OCI-LY7 (cell line): ENCODE data around the gene MYL3.

ENCODE experiments used
- CTCF ChIP-seq: fragments of 200-600 bp; sonication (generic); conservative IDR thresholded peaks from 2 replicates; pipeline ENCODE4 v1.5.1; 2014; ENCODE audit warnings: mild to moderate bottlenecking, antibody characterized with exemption, low read length, moderate library complexity, mixed read lengths
- EZH2phosphoT487 ChIP-seq: fragments of 200-600 bp; sonication (generic); IDR thresholded peaks from 2 replicates; pipeline ENCODE4 v1.6.1; 2018; ENCODE audit warnings: low read depth, borderline replicate concordance, mild to moderate bottlenecking, mixed run types, antibody characterized with exemption, low read length, moderate library complexity, mixed read lengths

DNA sequence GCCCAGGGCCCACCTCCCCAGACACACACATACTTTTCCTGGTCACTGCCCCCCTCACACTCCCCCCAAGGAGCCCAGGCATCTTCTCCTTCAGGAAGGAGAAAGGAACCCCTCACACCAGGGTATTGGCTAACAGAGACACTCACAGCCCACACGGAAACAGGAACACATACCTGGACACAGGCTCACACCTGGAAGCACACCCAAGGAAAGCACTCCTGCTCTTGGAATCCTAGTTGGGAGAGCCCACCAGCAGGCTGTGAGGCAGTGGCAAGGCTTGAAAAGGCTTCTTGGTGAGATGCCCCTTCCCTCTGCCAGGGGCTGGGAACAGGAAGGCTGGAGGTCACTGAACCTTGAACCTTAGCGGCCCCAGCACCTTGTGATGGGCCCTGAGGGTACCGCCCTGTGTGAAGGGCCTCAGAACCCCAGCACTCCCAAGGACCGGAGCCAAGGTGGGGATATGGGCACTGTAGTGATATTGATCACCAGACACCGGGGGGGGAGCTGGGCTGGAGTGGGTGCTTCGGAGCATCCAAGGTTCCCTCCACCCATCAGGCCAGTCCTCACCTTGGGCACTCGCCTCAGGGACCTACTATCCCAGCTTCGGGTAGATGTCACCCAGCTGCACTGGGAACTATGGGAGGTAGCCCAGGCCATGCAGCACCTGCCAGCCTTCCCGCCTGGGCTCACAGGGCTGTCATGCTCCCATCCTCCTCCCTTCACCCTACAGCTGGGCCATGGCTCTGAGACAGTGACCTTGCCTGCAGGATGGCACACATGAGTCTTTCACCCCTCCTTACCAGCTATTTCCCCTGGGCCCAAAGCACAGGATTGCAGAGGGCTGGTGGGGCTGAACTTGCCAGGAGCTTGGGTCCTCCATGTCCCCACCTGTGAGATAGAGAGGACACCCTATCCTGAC lies 16.4 kb downstream of the MYL3 start:
- TF ChIP-seq CTCF (no peak), EZH2phosphoT487 (no peak)
